ENCODE measurements around the gene IFI27L2.
"Not testable (repeated sequence)": the region's sequence is repeated elsewhere in the genome, so short reads cannot be mapped to it uniquely, and the experiment has no call there.

Gene IFI27L2

GRCh38 chr14:94161981-94162380 is 32.6 kb upstream of the IFI27L2 start:
- no peak for TF ChIP-seq CTCF (IDR thresholded peaks at IDR 0.05)
- DNase-seq, result no peak
- H3K4me1 ChIP-seq, result peaks cover 0 to 3% (median 0%) of the 10 kb centered on the region in 4 donors

GRCh38 chr14:94161058-94161457 is 31.7 kb upstream of the IFI27L2 start:
- Histone ChIP-seq H3K36me3 (no peaks in the 10 kb centered on the region), H3K4me1 (peaks cover 0 to 3% (median 0%) of the 10 kb centered on the region in 4 donors), H3K9me3 (no peaks in the 10 kb centered on the region), H3K27me3 (peaks cover 0 to 36% of the 10 kb centered on the region in 2 donors), H3K4me3 (no peak overlapping the region), H3K27ac (no peak overlapping the region)
- intact Hi-C loops (cut with DNase I; ENCODE audit: low total_unique reads), result no loop called here
- no peak for DNase-seq
- no peak for TF ChIP-seq CTCF (IDR thresholded peaks at IDR 0.05)

More at GRCh38 chr14:94161981-94162380, 32.6 kb upstream of the IFI27L2 start:
- intact Hi-C loops (cut with DNase I; ENCODE audit: low total_unique reads), result no loop called here
- Histone ChIP-seq H3K36me3 (no peaks in the 10 kb centered on the region), H3K27me3 (peaks cover 0 to 36% of the 10 kb centered on the region in 2 donors), H3K27ac (no peak overlapping the region), H3K9me3 (no peaks in the 10 kb centered on the region), H3K4me3 (no peak overlapping the region)

DNA sequence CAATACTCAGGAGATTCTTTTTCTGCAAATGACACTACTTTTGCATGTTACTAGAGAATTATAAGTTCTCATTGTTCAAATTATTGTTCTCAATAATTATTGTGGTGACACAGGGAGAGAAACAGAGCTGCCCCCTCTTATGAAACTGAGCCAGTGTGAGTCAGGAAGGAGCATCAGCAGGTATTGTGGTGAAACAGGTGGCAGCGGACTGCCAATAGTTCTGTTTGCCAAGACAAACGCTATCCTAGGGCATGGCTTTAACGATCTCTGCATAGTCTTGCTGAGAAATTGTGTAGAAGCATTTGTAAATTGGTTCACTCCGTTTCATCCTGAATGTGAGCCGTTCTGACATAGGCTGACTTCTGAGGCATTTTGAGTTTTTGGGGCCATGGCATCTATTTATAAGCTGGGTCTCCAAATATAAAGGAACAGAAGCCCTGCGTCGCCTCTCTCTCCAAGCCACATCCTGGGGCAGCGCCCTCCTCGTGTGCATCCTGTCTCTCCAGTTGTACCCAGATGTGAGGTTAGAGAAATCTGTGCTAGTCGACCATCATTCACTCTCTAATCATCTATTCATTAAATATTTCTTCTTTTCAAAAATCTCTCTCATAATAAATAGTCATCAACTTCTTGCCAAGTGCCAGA is 29.0 kb upstream of the IFI27L2 start:
- intact Hi-C loops (cut with DNase I; ENCODE audit: low total_unique reads), result no loop called here
- H3K27me3 ChIP-seq, result peaks cover 0 to 20% of the 10 kb centered on the region in 2 donors
- no peak overlapping the region for H3K4me3 ChIP-seq
- no peaks in the 10 kb centered on the region for H3K36me3 ChIP-seq
- H3K9me3 ChIP-seq, result no peaks in the 10 kb centered on the region
- TF ChIP-seq CTCF (IDR thresholded peaks at IDR 0.05), result no peak
- no peak for DNase-seq
- H3K4me1 ChIP-seq, result no peaks in the 10 kb centered on the region
- H3K27ac ChIP-seq, result no peak overlapping the region

GRCh38 chr14:94157197-94157596 is 27.8 kb upstream of the IFI27L2 start:
- H3K36me3 ChIP-seq, result no peaks in the 10 kb centered on the region
- no peak for DNase-seq
- H3K27ac ChIP-seq, result no peak overlapping the region
- H3K9me3 ChIP-seq, result no peaks in the 10 kb centered on the region
- no peak overlapping the region for H3K4me3 ChIP-seq
- no peaks in the 10 kb centered on the region for H3K4me1 ChIP-seq
- intact Hi-C loops (cut with DNase I; ENCODE audit: low total_unique reads), result no loop called here
- peaks cover 0 to 26% of the 10 kb centered on the region in 2 donors for H3K27me3 ChIP-seq
- TF ChIP-seq CTCF (IDR thresholded peaks at IDR 0.05), result no peak

- DNase-seq; H3K9me3 ChIP-seq; H3K4me3 ChIP-seq; intact Hi-C loops (cut with DNase I; ENCODE audit: low total_unique reads); H3K4me1 ChIP-seq; H3K27ac ChIP-seq; H3K36me3 ChIP-seq: not testable (repeated sequence)
- peaks cover 0 to 35% of the 10 kb centered on the region in 2 donors for H3K27me3 ChIP-seq
Measured at GRCh38 chr14:94156143-94156542, 26.7 kb upstream of the IFI27L2 start.

GRCh38 chr14:94153750-94154342 is 24.4 kb upstream of the IFI27L2 start:
- Histone ChIP-seq H3K9me3 (no peaks in the 10 kb centered on the region), H3K27me3 (peaks cover 0 to 35% of the 10 kb centered on the region in 2 donors), H3K4me3 (no peak overlapping the region), H3K36me3 (no peaks in the 10 kb centered on the region), H3K27ac (no peak overlapping the region), H3K4me1 (no peaks in the 10 kb centered on the region)
- DNase-seq, result no peak
- intact Hi-C loops (cut with DNase I; ENCODE audit: low total_unique reads), result no loop called here
- TF ChIP-seq CTCF (IDR thresholded peaks at IDR 0.05), result no peak
